IPS-18c (cell line): ENCODE data around the gene MGLL.

Experiments
- H3K4me3 ChIP-seq: 2 replicates; pipeline ENCODE4 v1.7.0; 2013; ENCODE audit warnings: low read depth, mild to moderate bottlenecking, low read length, moderate library complexity; ENCODE audit not compliant: insufficient read depth
- H3K9me3 ChIP-seq: one replicate; pipeline ENCODE4 v1.6.1; 2013; ENCODE audit warnings: mild to moderate bottlenecking, low read length, moderate library complexity; ENCODE audit not compliant: control insufficient read depth, insufficient read depth

Gene MGLL

DNA sequence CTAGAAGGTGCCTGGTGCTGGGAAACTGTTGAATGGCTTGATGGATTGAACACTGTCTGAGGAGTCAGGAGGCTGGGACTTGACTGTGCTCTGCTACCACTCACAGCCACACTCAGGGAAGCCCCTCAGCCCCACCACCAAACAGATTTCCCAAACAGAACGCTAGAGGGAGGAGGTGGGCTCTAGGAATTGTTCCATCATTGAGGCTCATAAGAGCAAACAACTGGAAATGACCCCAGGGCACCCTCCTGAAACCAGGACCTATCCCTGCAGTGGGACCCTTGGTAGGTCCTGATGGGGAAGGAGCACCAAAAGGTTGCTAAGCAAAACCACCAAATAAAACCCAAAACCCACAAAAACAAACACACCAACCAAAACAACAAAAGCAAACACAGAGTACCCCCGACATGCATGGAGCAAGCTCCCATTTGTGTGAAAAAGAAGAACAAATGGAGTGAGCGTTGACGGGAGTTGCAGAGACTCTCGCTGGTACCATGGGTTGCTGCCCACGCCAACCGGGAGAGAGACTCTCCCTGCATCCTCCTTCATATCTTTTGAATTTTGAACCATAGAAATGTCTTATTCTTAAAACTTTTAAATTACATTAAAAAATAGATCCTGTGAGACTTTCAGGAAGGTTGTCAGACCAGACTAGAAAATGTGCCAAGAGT, 103.9 kb downstream of the MGLL start:
- H3K9me3 ChIP-seq, result peaks cover 10% of the 10 kb centered on the region

DNA sequence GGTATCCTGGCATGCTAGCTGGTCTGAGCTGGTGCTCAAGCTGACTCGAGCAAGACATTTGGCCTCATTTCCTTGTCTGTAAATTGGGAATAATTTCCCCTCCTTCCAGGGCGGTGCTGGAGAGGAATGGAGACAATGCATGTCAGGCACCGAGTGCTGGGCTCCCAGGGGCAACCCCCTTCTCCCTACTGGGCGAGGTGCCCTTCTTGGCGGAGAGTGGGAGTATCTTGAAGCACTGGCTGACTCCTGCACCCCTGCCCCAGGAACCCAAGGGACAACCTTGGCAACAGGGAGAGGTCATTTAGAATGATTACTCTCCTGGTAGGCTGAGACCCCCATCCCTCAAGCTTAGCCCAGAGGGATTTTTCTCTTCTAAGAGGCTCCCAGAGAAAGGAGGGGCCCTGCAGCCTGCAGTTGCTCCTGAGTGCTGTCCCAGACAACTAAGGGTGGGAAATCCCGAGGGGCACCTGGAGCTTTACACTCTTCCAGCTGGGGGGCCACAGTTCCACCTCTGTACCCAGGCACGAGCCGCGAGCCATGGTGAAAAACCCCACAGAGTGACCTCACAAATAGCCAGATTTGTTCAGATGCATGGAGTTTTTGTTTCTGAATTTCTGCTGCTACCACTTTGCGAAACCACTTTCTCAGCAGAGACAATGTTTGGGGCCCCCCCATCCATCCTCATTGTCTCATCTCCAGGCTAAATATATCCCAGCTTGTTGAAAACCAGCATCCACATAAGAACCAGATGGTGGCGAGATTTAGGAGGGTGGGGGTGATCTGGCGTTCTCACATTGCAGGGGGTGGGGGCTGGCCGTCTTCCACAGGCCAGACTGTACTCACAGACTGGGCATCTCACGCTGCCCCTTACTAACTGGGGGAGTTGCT, 104.7 kb downstream of the MGLL start:
- peaks cover 8% of the 10 kb centered on the region for H3K9me3 ChIP-seq
- H3K4me3 ChIP-seq, result no peak overlapping the region

More for the DNA sequence above, 103.9 kb downstream of the MGLL start:
- H3K4me3 ChIP-seq, result no peak overlapping the region

DNA sequence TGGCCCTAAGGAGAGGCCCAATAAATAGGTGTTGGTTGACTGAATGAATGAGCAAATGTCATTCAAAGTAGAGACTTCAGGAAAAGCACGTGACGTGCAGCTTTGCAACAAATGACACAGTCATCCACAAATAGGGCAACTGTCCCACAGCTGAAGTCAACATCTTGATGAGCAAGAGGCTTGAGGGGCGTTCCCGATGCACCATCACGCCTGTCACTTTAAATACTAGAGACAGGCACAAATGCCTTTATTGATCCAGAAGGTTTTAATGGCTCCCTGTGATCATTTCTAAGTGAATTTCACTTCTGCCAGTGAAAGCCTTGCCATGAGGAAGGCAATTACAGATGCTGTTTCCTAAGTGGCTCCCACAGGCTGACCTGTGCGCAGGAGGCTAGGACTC, 105.9 kb downstream of the MGLL start:
- Histone ChIP-seq H3K9me3 (peaks cover 5% of the 10 kb centered on the region), H3K4me3 (no peak overlapping the region)

DNA sequence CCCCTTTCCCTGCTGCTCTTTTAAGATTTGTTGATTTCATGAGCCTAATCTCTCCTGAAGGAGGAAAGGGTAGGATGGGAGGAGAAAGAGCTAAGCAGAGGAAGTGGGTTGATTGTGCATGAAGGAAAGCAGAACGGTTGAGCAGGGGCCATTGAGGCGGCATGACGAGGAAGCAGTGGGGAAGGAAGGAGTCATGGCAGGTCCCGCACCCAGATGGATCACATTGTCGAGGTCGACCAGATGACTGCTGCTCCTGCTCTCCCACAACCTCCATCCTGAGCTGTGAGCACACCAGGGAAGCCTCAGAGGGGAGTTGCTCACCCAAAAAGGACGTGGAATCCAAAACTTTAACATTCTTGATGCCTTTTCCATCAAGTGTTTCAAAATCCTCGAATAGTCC, 106.8 kb downstream of the MGLL start:
- H3K9me3 ChIP-seq, result peaks cover 5% of the 10 kb centered on the region
- no peak overlapping the region for H3K4me3 ChIP-seq

DNA sequence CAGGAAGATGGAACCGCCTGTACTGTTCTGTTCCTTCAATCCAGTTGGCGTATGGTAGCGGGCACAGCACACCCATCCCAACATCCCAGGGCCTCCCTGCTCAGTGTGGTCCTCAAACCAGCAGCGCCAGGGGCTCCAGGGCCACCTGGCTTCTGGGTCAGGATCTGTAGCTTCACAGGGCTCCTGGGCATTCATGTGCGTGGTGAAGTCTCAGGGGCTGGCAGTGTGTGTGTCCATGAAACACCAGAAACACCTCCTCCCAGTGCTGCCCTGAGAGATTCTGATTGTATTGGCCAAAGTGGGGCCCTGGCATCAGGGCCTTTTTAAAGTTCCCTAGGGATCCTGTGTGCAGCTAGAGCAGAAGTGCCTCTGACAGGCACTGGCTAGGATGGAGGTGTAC, 107.4 kb downstream of the MGLL start:
- no peak overlapping the region for H3K4me3 ChIP-seq

DNA sequence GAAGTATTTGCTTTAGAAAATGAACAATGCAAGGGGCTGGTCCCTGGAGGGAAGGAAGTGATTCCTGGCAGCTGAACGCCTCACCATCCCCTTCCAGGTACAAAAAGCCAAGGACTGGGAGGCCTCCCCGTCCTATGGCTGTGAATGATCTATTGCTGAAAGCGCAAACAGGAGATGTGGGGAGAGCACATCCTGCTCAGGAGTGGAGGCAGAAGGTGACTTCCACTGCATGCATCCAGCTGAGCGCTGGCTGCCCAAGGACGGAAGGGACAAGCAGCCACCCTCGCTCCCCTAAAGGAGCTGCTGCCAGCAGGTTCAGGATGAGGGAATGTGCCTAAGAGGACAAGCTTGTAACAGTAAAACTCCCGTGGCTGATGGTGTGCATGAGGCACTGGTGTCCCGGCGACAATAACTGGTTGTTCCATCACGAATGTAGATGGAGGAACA, 108.2 kb downstream of the MGLL start:
- Histone ChIP-seq H3K4me3 (no peak overlapping the region), H3K9me3 (no peaks in the 10 kb centered on the region)

More for the DNA sequence above, 107.4 kb downstream of the MGLL start:
- H3K9me3 ChIP-seq, result peaks cover 3% of the 10 kb centered on the region

DNA sequence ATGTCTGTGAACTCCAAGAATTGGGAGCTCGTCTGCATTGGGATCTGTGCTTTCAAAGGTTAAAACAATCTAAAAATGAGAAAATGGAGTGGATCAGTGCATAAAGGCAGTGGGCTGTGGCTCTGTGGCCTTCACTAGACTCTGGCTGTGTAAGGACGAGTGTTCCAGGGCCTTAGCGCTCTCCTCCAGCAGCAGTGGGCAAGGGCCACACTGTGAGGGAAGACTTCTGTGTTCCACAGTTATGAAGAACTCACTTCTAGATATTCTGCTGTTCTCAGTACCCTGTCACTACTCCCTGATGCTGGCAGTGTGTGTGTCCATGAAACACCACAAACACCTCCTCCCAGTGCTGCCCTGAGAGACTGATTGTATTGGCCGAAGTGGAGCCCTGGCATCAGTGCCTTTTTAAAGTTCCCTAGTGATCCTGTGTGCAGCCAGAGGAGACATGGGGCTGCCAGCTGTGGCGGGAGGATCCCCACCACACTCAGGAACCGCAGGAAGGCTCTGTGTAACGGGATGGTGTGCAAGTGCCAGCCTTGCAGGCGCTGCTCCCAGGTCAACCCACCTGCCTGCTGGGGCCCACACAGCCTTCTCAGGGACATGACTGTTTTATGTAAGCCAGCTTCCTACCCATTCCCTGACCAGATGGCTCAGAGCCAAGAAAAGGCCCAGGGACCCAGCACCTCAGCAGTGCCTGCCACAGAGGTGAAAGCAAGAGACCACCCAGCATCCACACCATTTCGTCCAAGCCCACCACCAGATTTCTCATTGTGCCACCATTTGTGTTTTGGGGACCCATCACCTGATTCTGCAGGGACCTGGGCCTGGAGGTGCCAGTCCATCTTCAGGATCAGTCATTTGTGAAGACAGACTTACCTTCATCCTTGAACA, 109.2 kb downstream of the MGLL start:
- H3K9me3 ChIP-seq, result no peaks in the 10 kb centered on the region
- H3K4me3 ChIP-seq, result no peak overlapping the region

DNA sequence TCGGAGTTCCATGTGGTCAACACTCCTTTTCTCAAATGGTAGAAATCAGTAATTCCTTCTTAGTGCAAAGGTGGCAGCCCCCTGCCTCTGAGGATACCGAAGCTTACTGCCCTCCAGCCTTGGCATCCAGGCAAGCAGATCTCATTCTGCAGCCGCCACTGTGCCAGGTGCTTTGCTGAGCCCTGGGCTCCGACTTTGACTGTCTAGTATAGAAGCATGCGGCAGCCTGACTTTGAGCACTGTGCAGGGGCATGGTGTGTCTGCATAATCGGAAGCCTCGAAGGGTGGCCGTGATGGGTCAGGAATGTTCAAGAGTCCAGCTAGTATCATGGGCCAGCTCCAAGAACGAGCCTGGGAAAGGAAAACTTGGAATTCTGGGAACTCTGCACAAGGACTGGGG, 109.9 kb downstream of the MGLL start:
- no peak overlapping the region for H3K4me3 ChIP-seq
- H3K9me3 ChIP-seq, result no peaks in the 10 kb centered on the region

DNA sequence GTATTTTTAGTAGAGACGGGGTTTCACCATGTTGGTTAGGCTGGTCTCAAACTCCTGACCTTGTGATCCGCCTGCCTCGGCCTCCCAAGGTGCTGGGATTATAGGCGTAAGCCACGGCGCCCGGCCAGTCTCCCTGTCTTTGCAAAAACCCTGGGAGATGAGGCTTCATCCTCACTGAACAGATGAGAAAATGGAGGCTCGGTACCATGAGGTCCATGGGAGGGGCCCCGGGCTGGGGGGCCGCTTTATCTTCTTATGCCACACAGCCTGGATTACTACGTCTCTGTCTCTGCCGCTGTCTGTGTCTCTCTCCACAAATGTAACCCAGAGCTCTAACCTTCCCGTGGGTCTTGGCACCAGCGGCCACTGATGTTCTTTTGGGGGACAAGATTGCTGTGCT, 110.4 kb downstream of the MGLL start:
- H3K9me3 ChIP-seq, result no peaks in the 10 kb centered on the region
- H3K4me3 ChIP-seq, result no peak overlapping the region

DNA sequence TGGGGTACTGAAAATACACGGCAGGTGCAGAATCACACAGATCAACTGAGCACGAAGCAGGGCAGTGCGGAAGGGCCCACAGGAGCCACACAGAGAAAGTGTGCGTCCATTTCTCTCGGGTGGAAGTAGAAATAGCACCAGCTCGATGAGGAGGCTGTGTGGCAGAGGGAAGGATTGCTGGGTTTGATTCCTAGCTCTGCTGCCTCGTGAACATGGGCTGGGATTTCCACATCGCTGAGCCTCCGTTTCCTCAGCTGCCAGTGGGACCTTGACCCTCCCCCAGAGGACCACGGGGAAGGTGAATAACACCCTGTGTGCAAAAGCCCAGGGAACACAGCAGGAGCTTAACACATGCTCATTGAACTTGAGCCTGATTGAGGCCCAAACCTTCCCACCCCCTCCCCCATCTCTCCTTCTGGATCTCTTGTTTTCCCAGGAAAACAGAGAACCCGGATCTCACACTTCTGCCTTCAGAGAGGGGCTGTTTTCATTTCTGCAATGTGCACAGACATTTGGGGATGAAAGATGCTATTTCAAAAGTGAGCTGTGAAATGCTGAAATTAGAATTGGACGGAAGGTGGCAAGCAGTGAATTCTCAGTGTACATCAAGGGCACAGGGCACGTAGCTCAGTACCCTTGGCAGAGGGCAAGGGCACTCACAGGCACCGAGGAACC, 111.2 kb downstream of the MGLL start:
- H3K4me3 ChIP-seq, result no peak overlapping the region
- no peaks in the 10 kb centered on the region for H3K9me3 ChIP-seq

DNA sequence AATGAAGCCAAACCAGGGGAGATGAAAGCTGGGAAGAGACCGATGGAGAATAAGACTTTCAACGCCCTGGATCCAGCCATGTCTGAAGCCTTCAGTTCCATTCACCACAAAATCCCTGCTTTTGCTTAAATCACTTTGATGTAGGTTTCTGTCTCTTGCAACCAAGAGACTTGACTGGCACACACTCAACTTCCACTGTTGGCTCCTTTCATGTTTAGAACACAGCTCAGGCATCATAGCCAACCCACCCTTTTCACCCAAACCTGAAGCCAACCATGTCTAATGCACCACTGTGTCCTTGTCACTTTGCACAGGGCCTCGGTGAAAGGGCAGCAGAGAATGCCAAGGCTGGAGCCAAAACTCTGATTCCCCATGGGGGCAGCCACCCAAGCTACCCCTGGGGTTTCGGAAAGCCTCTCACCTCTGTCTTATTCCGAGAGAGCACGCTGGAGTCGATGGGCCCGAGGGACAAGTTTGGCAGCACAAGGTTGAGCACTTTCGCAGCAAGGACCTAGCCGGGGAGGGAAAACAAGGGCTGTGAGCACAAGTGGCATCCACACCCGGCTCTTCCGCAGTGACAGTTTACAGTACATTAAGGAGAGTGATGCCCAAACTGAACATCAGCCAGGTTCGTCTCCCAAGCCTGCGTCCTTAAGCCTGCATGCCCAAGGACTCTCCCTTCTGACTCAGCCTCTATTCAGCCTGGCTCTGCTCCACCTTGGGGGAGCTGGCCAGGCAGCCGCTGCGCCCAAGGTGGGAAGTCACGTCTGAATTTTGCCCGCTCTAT, 112.0 kb downstream of the MGLL start:
- no peak overlapping the region for H3K4me3 ChIP-seq
- H3K9me3 ChIP-seq, result no peaks in the 10 kb centered on the region

DNA sequence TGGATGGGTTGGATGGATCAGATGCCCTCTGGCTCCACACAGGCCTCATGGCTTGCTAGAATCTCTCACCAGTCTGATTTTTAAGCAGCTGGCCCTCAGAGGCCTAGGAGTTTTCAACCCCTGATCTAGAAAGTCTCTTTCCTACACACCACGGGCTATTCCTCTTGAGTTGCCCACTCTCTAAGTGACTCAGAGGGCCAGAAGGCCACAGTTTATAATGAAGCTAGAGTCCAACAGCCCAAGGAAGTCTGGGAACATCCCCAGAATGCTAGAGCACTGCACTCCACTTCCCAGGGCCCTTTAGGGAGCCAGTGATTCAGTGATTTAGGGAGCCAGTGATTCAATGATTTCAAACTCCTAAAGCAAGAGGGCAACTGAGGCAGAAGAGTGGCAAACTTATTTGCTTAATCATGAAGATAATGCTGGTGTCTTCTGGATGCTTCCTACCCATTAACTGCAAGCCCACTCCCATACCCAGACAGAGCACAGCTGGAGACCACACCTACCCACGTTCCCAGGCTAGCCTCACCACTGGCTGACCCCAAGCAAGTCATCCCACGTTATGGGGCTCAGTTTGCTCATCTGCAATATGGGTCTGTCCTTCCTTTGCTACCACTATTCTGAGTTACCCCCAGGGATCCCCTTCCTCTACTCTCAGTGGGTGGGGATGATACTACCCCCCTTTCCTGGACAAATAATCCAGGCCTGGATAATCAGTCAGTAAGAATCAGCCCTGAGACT, 112.8 kb downstream of the MGLL start:
- Histone ChIP-seq H3K9me3 (no peaks in the 10 kb centered on the region), H3K4me3 (no peak overlapping the region)

DNA sequence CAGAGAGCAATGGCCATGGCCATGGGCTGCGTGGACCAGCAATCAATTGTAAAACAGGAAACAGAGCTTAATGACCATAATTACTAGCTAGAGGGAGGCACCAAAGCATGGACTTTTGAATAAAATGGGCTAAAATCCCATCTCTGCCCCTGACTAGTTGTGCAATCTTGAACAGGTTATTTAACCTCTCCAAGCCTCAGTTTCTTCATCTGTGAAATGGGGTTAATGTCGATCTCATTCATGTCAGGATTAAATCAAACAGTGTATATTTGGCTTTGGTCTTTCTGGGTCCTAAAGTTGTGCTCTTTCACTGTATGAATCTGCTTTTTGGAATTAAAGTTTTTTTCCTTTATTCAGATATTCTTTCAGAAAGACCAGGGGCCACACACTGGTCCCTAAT, 113.5 kb downstream of the MGLL start:
- no peaks in the 10 kb centered on the region for H3K9me3 ChIP-seq
- no peak overlapping the region for H3K4me3 ChIP-seq

DNA sequence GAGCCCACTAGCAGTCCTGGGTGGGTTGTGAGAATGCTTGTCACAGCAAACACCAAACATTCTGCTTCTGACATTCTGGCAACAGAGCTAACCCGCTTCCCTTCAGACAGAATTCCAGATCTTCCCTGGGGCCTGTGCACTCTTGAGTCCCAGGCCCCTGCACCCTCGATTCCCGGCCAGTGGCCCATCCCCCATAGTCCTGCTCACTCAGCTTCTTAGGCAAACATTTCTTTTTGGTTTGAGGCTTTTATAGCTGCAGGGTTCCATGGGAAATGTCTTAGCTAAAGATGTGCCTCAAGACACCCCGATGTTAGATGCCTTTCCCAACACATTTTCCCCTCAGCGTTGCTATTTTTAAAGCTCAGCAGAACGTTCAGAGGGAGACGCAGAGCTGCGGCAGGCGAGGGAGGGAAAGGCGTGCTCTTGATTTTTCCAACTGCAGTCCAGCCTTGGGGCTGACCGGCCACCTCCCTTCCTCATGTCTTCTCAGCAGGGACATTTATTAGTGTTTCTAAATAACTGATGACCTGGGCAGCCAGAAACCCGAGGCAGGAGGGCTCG, 114.4 kb downstream of the MGLL start:
- Histone ChIP-seq H3K9me3 (no peaks in the 10 kb centered on the region), H3K4me3 (no peak overlapping the region)

DNA sequence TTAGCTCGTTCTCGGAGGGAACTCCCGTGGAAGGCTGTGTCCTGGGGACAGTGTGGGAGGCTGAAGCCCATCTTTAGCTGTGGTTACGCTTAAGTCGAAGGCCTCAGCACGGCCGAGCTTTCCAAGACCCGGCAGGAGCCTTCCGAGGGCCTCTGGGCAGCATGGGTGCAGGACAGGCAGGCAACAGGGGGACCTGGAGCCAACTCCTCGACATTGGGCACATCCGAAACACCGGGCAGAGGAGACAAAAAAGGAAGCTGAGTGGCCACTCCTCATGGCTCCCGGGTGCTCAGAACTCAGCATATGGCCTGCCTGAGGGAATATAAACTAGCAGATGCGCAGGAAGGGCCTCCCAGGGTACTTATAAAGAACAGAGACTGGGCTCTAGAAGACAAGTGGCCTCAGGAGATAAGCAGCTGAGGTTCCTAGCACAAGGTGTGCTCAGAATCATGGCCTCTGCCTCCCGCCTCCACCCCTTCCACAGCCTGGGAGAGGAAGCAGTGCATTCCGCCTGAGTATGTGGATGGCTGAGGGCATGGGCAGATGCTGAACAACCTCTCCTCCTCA, 115.4 kb downstream of the MGLL start:
- no peak overlapping the region for H3K4me3 ChIP-seq
- H3K9me3 ChIP-seq, result no peaks in the 10 kb centered on the region
